Measurements from ENCODE around the gene RASAL1.
A peak's percentile ranks its signal among the peaks of the same experiment; 100 is the strongest.

The RASAL1 gene

GRCh38 chr12:113070117-113070906 lies 65.2 kb downstream of the RASAL1 start:
- DNase-seq = peak; percentile 35

GRCh38 chr12:113069751-113070116 lies 65.8 kb downstream of the RASAL1 start:
- no peak for DNase-seq

GRCh38 chr12:113069149-113069548 lies 66.4 kb downstream of the RASAL1 start:
- peak; percentile 51 for DNase-seq

DNA sequence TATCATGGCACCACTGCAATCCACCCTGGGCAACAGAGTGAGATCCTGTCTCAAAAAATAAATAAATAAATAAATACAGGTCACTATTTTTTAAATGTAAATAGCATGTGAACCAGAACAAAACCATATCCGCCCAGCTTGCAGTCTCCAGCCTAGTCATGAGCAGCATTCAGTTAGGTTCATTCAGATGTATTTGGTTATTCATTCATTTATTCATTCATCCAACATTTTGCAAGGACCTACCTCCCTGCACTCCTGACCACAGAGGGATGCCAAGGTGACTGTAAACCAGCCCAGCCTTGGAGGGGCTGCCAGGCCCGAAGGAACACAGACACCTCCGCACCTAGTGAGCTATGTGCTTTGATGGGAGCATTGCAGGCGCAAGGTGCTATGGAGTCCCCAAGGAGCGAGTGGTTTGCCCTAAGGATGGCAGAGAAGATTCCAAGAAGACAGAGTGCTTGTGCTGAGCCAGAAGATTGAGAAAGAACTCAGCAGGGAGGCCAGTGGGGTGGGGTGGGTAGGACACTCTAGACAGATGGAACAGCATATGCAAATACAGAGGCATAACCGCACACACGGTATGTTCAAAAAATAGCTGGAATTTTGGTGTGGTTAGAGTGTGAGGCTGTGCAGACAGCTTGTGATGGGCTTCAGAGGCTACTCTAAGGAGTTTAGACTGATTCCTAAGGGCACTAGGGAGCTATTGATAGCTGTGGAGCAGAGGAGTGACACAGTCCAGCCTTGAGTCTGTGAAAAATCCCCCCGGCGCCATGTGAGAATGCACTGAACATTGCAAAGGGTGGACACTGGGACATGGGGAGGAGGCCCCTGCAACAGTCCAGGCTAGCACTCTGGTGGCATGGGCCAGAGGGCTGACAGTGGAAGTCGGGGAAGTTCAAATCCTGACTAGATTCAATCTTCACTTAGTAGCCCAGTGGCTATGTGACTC lies 67.3 kb downstream of the RASAL1 start:
- DNase-seq = peak; percentile 26

- DNase-seq = peak; percentile 58
These were observed 68.7 kb downstream of the RASAL1 start for GRCh38 chr12:113066813-113067400.

GRCh38 chr12:113065126-113066007 lies 70.2 kb downstream of the RASAL1 start:
- DNase-seq = peak; percentile 98

DNA sequence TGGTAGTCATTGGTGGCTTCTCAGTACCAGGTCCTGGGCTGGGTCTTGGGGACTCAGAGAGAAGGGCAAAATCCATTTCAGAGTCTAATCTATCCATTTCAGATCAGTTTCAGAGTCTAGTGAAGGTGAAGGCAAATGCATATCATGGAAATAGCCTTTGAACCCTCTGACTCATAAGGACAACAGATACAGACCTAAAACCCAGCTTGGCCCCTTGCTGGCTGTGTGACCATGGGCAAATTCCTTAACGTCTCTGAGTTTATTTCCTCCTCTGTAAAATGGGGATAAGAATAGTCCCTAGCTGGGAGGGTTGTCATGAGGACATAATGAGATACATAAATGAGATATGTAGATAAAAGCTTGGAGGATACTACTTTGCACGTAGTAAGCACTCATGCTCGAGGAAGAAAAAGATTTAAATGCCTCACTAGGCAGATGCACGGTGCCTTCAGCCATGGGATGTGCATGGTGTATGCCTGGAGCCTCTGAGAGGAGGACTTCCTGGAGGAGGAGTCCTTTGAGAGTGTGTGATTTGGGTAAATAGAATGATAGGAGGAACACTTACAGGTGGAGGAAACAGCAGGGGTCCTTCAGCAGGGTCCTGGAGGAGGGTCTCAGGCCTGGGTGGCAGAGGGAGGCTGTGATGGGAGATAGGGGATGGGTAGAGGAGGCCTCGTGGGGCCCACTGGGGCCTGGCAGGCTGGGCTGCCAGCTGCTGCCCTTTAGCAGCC lies 71.0 kb downstream of the RASAL1 start:
- no peak for DNase-seq

DNA sequence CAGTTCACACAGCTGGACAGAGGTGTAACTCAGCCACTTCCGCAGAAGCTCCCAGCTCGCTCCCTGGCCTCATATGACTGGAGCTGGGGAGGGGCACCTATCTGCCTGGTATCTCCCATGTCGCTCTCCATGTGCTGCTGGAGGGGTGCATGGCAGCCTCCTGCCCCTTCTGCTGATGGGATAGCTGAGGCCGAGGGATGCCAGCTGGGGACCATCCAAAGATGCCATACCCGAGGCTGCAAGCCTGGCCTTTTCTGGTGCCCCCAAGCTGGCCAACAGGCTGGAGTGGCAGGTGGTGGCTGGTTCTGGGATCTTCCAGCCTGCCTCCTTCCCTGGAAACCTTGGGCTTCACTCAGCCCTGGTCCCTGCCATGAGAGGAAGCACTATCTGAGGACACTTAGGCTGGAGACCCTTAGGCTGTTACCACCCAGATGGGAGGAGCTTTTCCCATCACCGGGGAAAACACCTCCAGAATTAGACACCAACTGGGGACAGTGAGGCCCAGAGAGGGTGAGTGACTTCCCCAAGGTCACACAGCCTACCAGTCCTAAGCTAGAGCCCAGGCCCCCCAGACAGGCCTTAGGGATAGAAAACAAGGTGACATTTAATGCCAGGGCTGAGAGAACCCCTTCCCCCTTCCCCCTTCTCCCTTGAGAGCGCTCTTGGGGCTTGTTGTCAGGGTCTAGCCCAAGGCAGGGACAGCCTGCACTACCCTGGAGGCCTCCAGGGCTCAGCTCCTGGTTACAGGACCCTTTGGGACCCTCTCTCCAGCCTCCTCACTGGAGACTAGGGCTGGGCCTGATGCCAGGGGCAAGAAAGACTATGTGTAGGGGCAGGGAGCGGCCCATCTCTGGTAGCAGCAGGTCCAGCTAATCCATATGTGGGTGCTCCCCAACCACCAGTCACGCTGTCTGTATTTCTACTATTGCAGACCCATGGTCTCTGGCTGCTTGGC lies 71.9 kb downstream of the RASAL1 start:
- no peak for DNase-seq

GRCh38 chr12:113062502-113063395 lies 72.8 kb downstream of the RASAL1 start:
- DNase-seq = peak; percentile 61

GRCh38 chr12:113061061-113061694 lies 74.4 kb downstream of the RASAL1 start:
- peak; percentile 80 for DNase-seq

GRCh38 chr12:113060336-113060960 lies 75.1 kb downstream of the RASAL1 start:
- no peak for DNase-seq

- no peak for DNase-seq
These were observed 76.4 kb downstream of the RASAL1 start for GRCh38 chr12:113059071-113059595.

DNA sequence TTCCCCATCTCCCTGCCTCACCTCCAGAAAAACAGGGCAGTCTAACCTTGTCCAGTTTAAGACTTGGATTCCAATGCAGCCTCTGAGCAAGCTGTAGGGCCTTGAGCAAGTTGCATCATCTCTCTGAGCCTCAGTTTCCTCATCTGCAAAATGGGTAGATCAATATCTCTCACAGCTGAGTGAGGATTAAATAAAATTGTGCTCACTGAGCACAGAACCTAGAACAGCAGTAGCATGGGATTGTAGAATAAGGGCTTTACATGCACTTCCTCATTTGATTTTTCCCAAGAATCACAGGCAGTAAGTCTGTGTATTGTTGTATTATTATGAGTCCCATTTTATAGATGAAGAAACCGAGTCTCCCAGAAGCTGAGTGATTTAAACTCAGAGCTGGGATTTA lies 77.0 kb downstream of the RASAL1 start:
- DNase-seq = no peak

GRCh38 chr12:113057565-113058485 lies 77.7 kb downstream of the RASAL1 start:
- DNase-seq = no peak

DNA sequence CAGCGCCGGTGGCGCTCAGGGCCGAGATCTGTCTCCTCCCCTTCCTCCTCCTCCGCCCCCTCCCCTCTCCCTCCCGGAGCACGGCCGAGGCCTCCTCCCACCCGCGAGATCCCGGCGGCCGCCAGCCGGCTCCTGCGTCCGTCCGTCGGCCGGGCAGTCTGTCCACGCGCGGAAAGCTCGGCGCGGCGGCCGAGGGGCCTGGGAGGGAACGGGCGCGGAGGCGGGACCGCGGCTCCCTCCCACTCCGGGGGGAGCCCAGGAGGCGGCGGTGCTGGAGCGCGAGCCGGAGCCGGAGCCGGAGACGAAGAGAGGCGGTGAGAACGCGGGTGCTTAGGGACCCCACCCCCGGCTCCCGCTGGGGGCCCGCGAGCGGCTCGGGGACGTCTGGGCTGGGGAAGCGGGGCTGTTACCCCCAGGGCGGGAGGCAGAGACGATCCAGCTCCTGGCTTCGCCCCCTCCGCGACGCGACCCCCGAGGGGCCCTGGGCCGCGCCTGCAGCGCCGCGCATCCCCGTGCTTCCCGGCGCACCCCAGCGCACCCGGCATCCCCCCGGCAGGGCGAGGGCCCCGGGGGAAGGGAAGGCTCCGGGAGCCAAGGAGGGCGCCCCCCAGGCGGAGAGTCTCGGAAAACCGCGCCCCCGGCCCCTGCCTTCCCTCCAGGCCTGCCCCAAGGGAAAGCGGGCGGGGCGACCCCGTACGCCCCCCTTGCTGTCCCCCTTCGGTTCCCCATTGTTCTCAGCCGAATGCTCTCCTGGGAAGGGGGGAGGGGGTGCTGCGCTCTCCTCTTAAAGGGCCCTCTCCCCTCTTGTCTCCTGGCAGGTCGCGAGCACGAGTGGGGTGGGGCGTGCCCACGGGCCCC lies 78.7 kb downstream of the RASAL1 start, which contains the start of gene DTX1:
TSS of gene DTX1 (plus strand) at position 100 of the 858 bp plus-strand sequence. CDS start 1,463 bp downstream, outside the sequence.
- DNase-seq = peak; percentile 72

DNA sequence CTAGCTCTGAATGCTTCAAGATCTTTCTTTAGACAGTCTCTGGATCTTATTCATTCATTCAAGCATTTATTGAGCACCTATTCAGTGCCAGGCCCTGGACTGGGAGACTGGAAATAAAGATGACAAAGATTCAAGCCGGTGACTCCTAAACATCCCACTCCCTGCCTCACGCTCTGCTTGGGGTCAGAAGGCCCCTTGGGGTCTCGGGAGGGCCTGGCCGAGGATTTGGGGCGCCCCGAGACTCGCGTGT lies 79.3 kb downstream of the RASAL1 start:
- no peak for DNase-seq

Data from NCI-H69 (cell line).